NCI-H146 (cell line): ENCODE measurements around the gene RCSD1.
"Not testable (repeated sequence)": the region's sequence is repeated elsewhere in the genome, so short reads cannot be mapped to it uniquely, and the experiment has no call there.

Experiments
- DNase-seq: peaks from one replicate; lab custom pipeline; 2025; lab: John Stamatoyannopoulos, UW

RCSD1 gene

GRCh38 chr1:167717351-167717750, 87.3 kb downstream of the RCSD1 start:
- DNase-seq: no peak

DNA sequence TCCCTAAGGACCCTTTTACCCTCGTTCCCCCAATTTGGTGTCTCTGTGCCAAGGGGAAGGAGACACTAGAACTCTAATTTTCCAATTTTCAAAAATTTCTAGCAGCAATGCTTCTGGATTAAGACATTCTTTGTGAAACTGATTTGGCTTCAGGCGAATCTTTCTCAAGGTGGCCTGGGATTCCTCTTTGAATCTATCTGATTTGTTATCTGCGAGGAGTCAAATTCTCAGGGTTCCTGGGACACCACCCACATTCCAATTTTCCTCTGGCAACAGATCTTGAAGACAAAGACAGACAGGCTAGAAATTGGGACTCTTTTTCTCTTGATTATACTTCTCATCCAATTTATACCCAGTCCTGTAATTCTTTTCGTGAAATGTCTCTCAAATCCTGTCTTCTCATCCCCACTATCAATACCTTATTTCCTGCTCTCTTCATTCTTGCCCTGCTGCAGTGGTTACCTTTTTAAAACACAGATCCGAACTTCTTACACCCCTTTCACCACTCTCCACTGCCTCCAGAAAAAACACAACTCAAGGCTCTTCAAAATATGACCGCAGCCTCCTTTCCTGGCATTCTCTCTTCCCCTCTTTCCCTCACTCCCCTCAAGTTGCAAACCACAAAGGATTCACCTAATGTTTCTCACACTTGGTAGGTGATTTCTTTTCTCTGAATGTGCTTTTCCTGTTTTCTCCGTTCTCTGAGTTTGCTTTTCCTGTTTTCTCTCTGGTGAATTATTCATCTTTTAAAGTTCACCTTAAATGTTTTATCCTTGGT, 89.1 kb downstream of the RCSD1 start:
- no peak for DNase-seq

DNA sequence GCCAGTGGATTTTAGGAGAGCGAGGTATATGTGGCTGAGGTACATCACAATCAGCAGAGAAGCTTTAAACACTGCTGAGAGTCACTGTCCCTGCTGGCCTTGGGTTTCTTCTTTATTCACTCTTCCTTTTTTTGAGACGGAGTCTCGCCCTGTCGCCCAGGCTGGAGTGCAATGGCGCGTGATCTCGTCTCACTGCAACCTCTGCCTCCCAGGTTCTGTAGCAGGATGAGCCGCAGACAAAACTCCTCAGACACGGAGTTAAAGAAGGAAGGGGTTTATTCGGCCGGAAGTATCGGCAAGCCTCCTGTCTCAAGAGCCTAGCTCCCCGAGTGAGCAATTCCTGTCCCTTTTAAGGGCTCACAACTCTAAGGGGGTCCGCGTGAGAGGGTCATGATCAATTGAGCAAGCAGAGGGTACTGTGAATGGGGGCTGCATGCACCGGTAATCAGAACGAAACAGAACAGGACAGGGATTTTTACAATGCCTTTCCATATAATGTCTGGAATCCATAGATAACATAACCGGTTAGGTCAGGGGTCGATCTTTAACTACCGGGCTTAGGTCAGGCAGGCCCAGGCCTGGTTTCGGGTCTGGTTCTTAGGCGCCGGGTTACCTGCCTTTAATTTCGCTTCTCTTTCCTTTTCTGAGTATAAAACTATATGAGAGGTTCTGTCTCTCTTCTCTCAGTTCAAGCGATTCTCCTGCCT, 89.8 kb downstream of the RCSD1 start:
- not testable (repeated sequence) for DNase-seq

- DNase-seq: peak; percentile 8
Observed at GRCh38 chr1:167720965-167721616, 91.1 kb downstream of the RCSD1 start.

GRCh38 chr1:167721617-167722151, 91.7 kb downstream of the RCSD1 start, which contains the start of gene MPZL1:
MPZL1 (plus strand) TSS chr1:167721982; CDS start chr1:167722152, 170 bp downstream.
- DNase-seq: peak; percentile 89

DNA sequence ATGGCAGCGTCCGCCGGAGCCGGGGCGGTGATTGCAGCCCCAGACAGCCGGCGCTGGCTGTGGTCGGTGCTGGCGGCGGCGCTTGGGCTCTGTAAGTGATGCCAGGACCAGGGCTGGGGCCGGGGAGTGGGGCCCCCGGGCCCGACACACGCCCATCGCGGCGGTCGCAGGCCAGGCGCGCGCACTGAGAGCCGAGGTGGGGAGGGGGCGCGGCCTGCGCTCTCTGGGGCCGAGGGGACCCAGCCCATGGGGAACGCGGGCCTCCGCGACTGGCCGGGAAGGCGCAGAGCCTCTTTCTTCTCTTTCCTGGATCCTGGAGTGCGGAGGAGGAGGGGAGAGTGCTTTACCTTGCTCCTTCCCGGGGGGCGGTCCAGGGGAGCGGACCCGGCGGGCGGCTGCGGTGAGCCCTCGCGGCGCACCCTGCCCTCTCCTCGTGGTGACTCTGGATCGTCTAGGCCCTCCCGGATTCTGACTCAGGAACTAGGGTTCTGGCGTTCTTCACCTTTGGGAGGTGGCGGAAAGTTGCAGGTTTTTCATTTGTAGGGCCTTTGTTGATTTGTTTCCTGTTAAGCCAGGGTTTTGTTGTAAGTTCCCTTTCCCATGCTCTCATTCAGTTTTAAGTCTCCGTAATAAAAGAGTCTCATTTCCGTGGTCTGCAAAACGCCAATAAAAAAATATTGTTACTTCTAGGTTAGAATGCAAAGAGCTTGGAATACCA, 92.3 kb downstream of the RCSD1 start:
- DNase-seq: peak; percentile 75

DNA sequence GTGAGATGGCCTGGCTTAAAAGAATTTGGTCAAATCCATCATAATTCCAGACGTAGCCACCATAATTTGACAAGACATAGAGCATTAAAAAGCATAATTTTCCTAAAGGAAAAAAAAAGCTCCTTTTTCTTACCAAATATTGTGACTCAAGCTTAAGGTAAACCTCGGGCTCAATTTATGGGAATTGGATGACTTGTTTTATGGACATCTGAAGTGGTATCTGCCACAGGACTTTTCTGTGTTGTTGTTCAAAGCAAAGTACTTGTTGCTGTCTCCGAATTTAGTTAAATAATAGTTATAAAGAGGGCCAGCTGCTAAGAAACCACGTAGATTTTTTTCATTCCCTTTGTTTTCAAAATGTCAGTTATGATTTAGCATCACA, 92.8 kb downstream of the RCSD1 start:
- no peak for DNase-seq

DNA sequence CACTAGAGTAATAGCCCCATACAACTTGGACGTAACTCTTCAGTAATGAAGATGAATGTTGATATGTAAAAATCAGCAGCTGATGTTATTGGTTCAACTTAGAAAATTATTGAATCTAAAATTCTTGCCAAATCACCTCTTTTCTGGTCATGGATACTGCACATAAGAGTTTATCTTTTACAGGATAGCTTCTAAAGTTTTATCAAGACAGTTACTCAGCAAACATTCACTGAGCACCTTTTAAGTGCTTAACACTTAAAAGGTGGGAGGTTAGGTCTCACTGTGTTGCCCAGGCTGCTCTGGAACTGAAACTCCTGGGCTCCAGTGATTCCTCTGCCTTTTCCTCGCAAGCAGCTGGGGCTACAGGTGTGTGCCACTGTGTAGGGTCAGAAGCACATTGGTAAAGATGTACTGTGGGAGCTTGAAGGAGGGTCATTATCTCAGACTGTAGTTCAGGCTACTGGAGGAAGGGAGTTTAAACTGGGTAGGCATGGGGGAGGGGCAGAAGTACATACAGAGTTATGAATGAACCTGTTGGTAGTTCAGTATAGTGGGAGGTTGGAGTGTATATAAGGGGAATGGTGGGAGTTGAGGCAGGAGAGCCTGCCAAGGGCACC, 93.8 kb downstream of the RCSD1 start:
- DNase-seq: no peak

DNA sequence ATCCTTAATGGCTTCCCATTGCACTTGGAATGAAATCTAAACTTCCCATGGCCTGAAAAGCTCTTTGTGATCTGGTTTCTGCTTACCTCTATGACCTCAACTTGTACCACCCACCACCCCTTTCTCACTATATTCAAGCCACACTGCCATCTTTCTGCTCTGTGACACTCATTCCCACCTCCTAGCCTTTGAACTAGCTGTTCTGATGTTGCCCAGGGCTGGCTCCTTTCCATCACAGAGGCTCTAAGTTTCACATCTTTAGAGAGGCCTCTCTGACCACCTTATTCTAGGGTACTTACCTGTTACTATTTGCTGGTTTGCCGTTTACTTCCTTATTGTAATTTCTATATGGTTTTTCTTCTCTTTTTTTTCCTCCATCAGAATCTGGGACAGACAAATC, 96.0 kb downstream of the RCSD1 start:
- no peak for DNase-seq

DNA sequence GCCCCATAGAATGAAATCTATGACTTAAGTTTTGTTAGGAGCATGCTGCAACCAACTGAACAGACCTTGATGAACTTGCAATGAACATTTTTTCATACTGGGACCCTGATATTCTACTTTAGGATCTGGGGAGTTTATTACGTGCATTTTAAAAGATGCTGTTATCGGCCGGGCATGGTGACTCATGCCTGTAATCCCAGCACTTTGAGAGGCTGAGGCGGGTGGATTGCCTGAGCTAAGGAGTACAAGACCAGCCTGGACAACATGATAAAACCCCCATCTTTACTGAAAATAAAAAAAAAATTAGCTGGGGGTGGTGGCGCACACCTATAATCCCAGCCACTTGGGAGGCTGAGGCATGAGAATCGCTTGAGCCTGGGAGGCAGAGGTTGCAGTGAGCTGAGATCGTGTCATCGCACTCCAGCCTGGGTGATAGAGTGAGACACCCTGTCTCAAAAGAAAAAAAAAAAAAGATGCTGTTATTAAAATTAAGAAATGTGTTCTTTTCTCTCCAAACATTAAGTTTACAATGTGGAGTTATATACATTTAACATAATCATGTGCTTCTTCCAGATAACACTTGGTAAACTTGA, 98.9 kb downstream of the RCSD1 start:
- DNase-seq: no peak

- DNase-seq: no peak
Observed at GRCh38 chr1:167734227-167734626, 104.2 kb downstream of the RCSD1 start.

DNA sequence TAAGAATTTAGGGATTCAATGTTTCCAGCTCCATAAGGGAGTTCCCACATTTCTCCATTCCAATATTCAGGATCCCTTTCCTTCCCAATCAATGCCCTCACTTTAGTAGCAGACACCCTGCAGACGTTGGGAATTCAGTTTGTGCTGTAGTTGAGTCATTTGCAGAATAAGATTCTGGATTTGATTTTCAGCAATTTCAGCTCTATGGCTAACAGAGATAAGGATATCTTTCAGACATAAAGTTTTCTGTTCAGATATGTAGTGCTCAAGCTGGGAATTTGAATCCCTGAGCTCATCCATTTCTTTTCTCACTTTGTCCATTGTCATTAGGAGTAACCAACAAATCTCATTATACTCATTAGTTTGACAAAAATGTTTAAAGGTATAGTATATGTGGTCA, 104.8 kb downstream of the RCSD1 start:
- DNase-seq: no peak

DNA sequence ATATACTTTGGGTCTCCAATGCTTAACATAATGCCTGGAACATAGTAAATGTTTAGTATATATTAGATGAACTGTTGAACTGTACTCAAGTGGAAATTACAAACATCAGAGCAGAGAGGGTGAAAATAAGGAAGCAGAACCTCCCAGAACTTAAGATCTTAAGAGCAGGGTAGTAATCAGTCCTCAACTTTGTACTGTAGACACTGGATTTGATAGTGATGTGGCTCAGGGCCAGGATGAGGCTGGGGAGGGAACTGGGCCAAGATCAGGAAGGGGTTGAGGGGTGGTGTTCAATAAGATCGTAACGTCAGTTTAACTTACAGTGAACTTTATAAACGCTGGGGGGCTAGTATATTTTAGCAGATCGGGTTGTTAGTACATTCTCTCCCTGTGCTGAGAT, 107.1 kb downstream of the RCSD1 start:
- no peak for DNase-seq

DNA sequence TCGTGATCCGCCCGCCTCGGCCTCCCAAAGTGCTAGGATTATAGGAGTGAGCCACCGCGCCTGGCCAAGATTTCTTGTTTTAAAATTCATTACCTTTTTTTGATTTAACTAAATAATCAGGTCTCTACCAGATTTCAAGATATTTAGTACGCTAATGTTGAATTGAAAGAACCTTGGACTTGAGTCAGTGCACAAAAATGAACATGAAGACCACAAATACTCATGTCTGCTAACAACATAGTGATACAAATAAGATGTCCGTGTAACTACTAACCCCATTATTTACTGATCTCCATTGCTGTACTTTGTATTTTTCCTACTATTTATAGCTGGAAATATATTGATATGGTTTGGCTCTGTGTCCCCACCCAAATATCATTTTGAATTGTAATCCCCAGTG, 108.1 kb downstream of the RCSD1 start:
- no peak for DNase-seq

DNA sequence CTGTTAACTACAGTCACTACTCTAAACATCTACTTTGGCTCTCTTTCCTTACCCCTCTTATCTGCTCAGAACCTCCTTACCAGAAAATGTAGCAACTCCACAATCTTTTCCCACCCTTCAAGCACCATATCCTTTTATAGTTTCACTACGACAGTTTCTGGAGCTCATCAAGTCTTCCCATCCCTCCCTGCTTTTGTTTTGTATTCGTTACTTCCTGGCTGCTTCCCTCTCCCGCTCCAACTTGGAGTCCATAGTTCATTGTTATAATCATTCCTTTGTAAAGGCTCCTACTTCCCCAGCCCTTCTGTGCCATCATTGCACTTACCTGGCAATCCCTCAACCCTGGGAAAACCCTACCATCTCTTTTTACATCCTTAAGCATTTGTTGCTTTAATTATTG, 109.7 kb downstream of the RCSD1 start:
- DNase-seq: no peak

GRCh38 chr1:167741103-167741502, 111.1 kb downstream of the RCSD1 start:
- DNase-seq: not testable (repeated sequence)

DNA sequence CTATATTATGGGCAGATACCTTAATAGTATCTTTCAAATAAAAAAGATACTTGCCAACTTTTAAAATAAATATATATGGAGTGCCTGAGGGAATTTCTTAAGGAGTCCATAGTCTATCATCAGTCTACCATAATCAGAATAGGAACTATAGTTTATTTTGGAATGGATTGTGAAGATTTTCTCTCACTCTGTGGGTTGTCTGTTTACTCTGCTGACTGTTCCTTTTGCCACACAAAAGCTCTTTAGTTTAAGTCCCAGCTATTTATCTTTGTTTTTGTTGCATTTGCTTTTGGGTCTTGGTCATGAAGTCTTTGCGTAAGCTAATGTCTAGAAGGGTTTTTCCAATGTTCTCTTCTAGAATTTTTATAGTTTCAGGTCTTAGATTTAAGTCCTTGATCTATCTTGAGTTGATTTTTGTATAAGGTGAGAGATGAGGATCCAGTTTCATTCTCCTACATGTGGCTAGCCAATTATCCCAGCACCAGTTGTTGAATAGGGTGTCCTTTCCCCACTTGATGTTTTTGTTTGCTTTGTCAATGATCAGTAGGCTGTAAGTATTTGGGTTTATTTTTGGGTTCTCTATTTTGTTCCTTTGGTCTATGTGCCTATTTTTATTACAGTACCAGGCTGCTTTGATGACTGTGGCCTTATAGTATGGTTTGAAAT, 112.5 kb downstream of the RCSD1 start:
- not testable (repeated sequence) for DNase-seq

GRCh38 chr1:167744901-167745300, 114.9 kb downstream of the RCSD1 start:
- DNase-seq: no peak

GRCh38 chr1:167746013-167746672, 116.1 kb downstream of the RCSD1 start:
- DNase-seq: no peak
